ENCODE data around the gene FAH. TPM values are rescaled to one million over a fixed set of nuclear protein-coding genes. Genes with fewer than 3 reads are reported as not detected.
"Not testable (repeated sequence)": the region's sequence is repeated elsewhere in the genome, so short reads cannot be mapped to it uniquely, and the experiment has no call there.

Gene FAH
- total RNA-seq, 3 donors from 2014 or later: 19.1 to 21.9 (median 20.0) TPM

DNA sequence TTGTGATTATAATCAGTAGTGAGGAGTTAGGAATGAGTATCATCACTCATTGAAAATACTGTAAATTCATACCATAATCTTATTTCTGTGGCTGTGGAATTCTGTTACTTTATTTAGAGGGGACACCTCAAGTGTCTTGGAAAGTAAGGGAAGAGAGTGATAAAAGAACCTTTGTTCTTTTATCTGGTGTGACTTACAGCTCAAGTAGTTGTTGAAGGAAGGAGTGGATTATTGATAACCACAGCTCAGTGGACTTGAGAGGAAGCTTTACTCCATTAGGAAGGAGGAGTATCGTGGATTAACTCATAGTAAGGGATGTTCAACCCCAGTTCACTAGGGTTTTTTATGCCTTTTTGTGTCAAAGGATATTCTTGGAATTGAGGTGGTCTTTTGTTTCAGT is 32.2 kb upstream of the FAH start:
- TF ChIP-seq, protein P1, sequence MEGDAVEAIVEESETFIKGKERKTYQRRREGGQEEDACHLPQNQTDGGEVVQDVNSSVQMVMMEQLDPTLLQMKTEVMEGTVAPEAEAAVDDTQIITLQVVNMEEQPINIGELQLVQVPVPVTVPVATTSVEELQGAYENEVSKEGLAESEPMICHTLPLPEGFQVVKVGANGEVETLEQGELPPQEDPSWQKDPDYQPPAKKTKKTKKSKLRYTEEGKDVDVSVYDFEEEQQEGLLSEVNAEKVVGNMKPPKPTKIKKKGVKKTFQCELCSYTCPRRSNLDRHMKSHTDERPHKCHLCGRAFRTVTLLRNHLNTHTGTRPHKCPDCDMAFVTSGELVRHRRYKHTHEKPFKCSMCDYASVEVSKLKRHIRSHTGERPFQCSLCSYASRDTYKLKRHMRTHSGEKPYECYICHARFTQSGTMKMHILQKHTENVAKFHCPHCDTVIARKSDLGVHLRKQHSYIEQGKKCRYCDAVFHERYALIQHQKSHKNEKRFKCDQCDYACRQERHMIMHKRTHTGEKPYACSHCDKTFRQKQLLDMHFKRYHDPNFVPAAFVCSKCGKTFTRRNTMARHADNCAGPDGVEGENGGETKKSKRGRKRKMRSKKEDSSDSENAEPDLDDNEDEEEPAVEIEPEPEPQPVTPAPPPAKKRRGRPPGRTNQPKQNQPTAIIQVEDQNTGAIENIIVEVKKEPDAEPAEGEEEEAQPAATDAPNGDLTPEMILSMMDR (IDR thresholded peaks at IDR 0.05): no peak
- ATAC-seq (no peak), DNase-seq (no peak)
- Histone ChIP-seq H3K4me1 (ENCODE audit: low read depth) (no peaks in the 10 kb centered on the region), H3K36me3 (ENCODE audit: low read depth) (no peaks in the 10 kb centered on the region), H3K4me3 (no peak overlapping the region), H3K9me3 (no peaks in the 10 kb centered on the region)
- intact Hi-C loops (cut with DNase I, micrococcal nuclease): no loop called here

DNA sequence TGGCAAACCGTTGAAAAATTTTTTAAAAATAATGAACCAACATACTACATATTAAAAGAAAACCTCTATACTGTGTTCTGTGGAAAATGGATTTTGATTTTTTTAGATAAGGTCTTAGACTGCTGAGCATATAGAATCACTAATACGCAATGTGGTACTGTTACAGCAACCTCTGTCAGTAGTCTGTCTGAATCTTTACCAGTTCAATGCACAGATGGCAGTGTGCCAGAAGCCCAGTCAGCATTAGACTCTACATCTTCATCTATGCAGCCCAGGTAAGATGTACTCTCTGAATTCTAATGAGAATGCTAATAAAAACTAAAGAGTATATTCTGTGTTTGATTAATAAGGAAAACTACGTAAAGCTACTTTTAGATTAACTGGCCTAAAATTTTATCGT is 31.3 kb upstream of the FAH start:
- Histone ChIP-seq H3K9me3 (no peaks in the 10 kb centered on the region), H3K4me3 (no peak overlapping the region), H3K4me1 (ENCODE audit: low read depth) (no peaks in the 10 kb centered on the region), H3K36me3 (ENCODE audit: low read depth) (no peaks in the 10 kb centered on the region)
- no peak for ATAC-seq
- TF ChIP-seq, protein P1 (IDR thresholded peaks at IDR 0.05): no peak
- DNase-seq: no peak
- intact Hi-C loops (cut with DNase I, micrococcal nuclease): no loop called here

GRCh38 chr15:80123034-80123433 is 29.8 kb upstream of the FAH start:
- ATAC-seq: no peak
- no peaks in the 10 kb centered on the region for H3K9me3 ChIP-seq
- intact Hi-C loops (cut with DNase I, micrococcal nuclease): no loop called here
- TF ChIP-seq, protein P1 (IDR thresholded peaks at IDR 0.05): no peak
- H3K4me3 ChIP-seq: no peak overlapping the region
- no peaks in the 10 kb centered on the region for H3K4me1 ChIP-seq (ENCODE audit: low read depth)
- H3K36me3 ChIP-seq (ENCODE audit: low read depth): no peaks in the 10 kb centered on the region
- DNase-seq: no peak

DNA sequence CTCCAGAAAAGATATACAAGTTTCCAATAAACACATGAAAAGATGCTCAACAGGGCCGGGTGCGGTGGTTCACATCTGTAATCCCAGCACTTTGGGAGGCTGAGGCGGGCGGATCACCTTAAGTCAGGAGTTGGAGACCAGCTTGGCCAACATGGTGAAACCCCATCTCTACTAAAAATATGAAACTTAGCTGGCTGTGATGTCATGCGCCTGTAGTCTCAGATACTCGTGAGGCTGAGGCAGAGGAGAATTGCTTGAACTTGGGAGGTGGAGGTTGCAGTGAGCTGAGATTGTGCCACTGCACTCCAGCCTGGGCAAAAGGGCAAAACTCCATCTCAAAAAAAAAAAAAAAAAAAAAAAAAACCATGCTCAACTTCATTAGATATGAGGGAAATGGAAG is 25.5 kb upstream of the FAH start:
- H3K4me1 ChIP-seq (ENCODE audit: low read depth); H3K36me3 ChIP-seq (ENCODE audit: low read depth); intact Hi-C loops (cut with DNase I, micrococcal nuclease); ATAC-seq; DNase-seq; H3K9me3 ChIP-seq; H3K4me3 ChIP-seq: not testable (repeated sequence)

- H3K36me3 ChIP-seq (ENCODE audit: low read depth): no peaks in the 10 kb centered on the region
- no peak overlapping the region for H3K4me3 ChIP-seq
- TF ChIP-seq, protein P1 (IDR thresholded peaks at IDR 0.05): no peak
- intact Hi-C loops (cut with DNase I, micrococcal nuclease): no loop called here
- ATAC-seq (no peak), DNase-seq (no peak)
- H3K4me1 ChIP-seq (ENCODE audit: low read depth): no peaks in the 10 kb centered on the region
- H3K9me3 ChIP-seq: no peaks in the 10 kb centered on the region
These were observed 24.9 kb upstream of the FAH start for GRCh38 chr15:80127911-80128310.

- intact Hi-C loops (cut with DNase I, micrococcal nuclease): no loop called here
These were observed 20.4 kb upstream of the FAH start for GRCh38 chr15:80132382-80132781.

More at GRCh38 chr15:80132382-80132781, 20.4 kb upstream of the FAH start:
- Histone ChIP-seq H3K4me1 (ENCODE audit: low read depth) (no peaks in the 10 kb centered on the region), H3K9me3 (no peaks in the 10 kb centered on the region), H3K36me3 (ENCODE audit: low read depth) (no peaks in the 10 kb centered on the region), H3K4me3 (no peak overlapping the region)
- DNase-seq: no peak
- ATAC-seq: no peak
- TF ChIP-seq, protein P1 (IDR thresholded peaks at IDR 0.05): no peak

Measured in mucosa of descending colon (tissue), 3 donors.